HT1080 (cell line): ENCODE data around the gene NSMCE4A. TPM values are rescaled to one million over a fixed set of nuclear protein-coding genes. Genes with fewer than 3 reads are reported as not detected.
"Not testable (repeated sequence)": the region's sequence is repeated elsewhere in the genome, so short reads cannot be mapped to it uniquely, and the experiment has no call there.

Source experiments
- DNase-seq: peaks from one replicate; pipeline ENCODE4 v3.0.0-alpha.2; 2015; ENCODE audit warnings: low read depth
- small RNA-seq: library from RNA; depleted of rRNA; stranded (forward); fragments of <200 nt; gene quantifications from one replicate; pipeline ENCODE3, GENCODE V24; 2014
- total RNA-seq: library from RNA; depleted of rRNA; stranded (reverse); fragments of >200 nt; shearing (Covaris generic); gene quantifications from 2 replicates; pipeline ENCODE4 v1.2.3, GENCODE V29; 2014; rRNA removed

NSMCE4A gene
- total RNA-seq, 1 experiment from 2014 or later: 75.6 TPM

DNA sequence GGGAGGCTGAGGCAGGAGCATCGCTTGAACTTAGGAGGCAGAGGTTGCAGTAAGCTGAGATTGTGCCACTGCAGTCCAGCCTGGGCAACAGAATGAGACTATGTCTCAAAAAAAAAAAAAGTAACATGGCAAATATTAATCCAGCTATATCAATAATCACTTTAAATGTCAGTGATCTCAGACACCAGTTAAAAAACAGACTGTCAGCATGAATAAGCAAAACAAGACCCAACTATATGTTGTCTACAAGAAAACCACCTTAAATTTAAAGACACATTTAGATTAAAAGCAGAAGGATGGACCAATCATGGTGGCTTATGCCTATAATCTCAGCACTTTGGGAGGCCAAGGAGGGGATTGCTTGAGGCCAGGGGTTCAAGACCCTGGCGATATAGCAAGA is 38.7 kb downstream of the NSMCE4A start:
- no peak for DNase-seq

DNA sequence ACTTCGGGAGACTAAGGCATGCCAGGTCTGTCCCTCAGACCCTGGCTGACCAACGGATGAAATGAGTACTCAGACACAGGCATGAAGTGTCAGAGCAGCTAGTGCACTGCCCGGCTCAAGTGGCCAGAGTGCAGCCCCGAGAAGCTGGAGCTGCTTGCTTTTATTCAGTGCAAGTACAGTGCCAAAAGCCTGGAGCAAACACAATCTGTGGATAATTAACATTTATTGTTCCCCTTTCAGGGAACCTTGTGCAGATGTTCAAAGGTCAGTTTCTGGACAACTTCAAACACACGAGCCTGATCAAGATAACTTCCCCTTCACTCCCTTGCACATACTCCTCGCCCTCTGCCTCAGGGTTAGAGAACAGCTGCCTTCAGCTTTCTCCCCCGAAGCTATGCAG is 39.3 kb downstream of the NSMCE4A start:
- no peak for DNase-seq

GRCh38 chr10:121930268-121931085 is 44.5 kb downstream of the NSMCE4A start:
- not testable (repeated sequence) for DNase-seq

DNA sequence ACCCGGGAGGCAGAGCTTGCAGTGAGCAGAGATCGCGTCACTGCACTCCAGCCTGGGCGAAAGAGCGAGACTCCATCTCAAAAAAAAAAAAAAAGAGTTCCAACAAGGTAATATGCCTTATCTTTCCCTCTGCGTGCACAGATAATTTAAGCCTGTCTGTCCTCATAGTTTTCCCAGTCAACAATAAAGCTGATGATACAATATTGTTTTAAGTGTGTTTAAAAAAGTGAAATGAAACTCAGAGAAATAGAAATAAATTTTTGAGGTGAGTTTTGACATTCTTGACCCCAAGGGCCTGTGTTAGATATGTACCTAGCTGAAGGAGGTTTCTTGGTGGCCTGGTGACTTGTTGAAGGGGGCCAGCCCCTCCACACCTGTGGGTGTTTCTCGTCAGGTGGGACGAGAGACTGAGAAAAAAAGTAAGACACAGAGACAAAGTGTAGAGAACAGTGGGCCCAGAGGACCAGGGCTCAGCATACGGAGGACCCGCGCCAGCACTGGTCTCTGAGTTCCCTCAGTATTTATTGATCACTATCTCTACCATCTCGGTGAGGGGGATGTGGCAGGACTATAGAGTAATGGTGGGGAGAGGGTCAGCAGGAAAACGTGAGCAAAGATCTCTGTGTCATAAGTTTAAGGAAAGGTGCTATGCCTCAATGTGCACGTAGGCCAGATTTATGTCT is 45.3 kb downstream of the NSMCE4A start:
- not testable (repeated sequence) for DNase-seq

- DNase-seq: peak; percentile 13
These were observed 46.5 kb downstream of the NSMCE4A start for GRCh38 chr10:121928528-121928884.

GRCh38 chr10:121927841-121928527 is 47.0 kb downstream of the NSMCE4A start, which contains the start of gene ATE1:
ATE1 (minus strand) TSS chr10:121928031; CDS start chr10:121927949, 82 bp downstream.
- DNase-seq: peak; percentile 91

DNA sequence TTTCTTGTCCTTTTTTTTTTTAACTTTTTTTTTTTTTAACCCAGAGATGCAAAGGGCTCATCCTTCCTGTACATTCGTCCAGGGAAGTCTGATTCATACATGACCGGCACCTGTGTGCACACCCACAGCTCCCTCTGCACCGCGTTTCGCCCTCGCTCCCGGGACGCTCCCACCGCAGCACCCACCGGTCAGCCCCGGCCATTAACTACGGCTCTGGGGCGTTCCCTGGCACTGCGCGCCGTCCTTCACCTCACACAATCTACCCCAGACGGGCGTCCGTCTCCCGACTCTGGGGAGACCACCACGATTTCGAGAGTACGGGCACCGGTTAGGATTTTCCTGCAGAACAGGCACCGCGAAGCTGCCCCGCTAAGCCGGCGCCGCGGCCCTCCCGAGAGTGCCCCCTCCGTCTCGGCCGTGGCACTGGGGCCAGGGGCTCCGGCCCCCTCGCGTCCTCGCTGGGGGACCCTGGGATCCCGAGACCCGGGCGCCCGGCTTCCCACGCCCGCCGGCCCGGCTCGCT is 47.6 kb downstream of the NSMCE4A start:
- DNase-seq: peak; percentile 76

GRCh38 chr10:121926671-121927317 is 48.2 kb downstream of the NSMCE4A start:
- no peak for DNase-seq

GRCh38 chr10:121926157-121926556 is 48.9 kb downstream of the NSMCE4A start:
- DNase-seq: no peak

GRCh38 chr10:121921238-121921931 is 53.6 kb downstream of the NSMCE4A start:
- no peak for DNase-seq

DNA sequence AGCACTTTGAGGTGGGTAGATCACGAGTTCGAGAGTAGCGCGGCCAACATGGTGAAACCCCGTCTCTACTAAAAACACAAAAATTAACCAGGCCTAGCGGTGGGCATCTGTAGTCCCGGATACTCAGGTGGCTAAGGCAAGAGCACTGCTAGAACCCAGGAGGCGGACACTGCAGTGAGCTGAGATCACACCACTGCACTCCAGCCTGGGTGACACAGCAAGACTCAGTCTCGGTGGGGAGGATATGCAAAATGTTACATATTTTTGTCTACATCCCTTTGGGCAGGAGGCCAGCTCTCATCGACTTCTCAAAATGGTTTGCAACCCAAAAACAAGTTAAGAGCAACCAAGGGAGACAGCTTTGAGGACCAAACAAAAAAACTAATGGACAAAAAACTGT is 55.4 kb downstream of the NSMCE4A start:
- DNase-seq: no peak

DNA sequence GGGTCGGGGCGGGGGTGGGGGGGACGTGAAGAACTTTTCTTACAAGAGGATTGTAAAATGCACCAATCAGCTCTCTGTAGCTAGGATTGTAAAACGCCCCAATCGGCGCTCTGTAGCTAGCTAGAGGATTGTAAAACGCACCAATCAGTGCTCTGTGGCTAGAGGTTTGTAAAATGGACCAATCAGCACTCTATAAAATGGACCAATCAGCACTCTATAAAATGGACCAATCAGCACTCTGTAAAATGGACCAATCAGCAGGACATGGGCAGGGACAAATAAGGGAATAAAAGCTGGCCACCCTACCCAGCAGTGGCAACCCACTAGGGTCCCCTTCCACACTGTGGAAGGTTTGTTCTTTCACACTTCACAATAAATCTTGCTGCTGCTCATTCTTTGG is 56.2 kb downstream of the NSMCE4A start:
- not testable (repeated sequence) for DNase-seq

- no peak for DNase-seq
These were observed 60.4 kb downstream of the NSMCE4A start for GRCh38 chr10:121914661-121915060.

GRCh38 chr10:121911421-121911697 is 63.7 kb downstream of the NSMCE4A start:
- no peak for DNase-seq

DNA sequence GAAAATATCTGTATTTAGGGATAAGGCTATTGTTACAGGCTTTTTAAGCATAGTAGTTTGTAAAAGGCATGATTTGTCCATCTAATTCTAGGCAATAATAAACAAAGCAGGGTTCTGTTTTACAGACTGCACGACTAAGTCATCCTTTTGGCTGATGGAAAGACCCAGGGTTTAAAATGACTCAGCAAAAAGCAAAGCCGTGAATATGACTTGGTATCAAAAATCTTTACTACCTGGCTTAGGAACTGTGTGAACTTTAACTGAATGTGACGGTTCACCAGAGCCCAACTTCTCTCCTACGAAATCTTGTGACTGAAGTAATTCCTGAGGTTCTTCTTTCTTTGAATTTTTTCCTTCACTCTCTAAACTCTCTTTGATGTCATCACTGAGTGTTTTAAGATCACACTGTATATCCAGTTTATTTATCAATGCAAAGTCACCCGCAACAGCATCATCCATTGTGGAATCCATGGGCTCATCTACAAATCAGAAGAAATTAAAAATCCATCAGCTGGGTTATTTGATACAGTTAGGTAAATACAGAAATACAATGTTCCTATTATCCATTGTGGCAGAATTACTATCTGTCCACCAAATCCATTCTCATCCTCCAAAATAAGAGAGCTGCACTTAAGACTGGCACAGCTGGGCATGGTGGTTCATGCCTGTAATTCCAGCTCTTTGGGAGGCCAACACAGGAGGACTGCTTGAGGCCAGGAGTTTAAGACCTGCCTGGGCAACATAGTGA is 64.2 kb downstream of the NSMCE4A start:
- peak; percentile 30 for DNase-seq

Small RNA genes lying within 50 kb of the gene (small RNA-seq; reads per million reads assigned to genes)
- gene RF02219: not detected

Other genes starting within 250 kb of the NSMCE4A start
- 22.2 and 25.8 TPM in 2 replicates for gene ATE1, start 47.2 kb downstream of the NSMCE4A start, total RNA-seq
- gene TACC2, start 13.9 kb upstream of the NSMCE4A start, total RNA-seq: 13.3 and 20.3 TPM in 2 replicates